Right lobe of liver (tissue), 6 donors: ENCODE results near the gene ZFHX2. TPM values are rescaled to one million over a fixed set of nuclear protein-coding genes. Genes with fewer than 3 reads are reported as not detected.

ENCODE experiments used
- ATAC-seq, 4 donors: fragments of 200-7000 bp; cut with Tn5 transposase; one replicate each; pipeline ENCODE4 v1.9.1; 2020; ENCODE audit warnings: mild to moderate bottlenecking in 4 of 4, moderate library complexity in 4 of 4
- DNase-seq, 3 donors: peaks; one replicate each; pipeline ENCODE4 v3.0.0-alpha.2; 2020
- H3K27ac ChIP-seq, 3 donors: fragments of 200-600 bp; one replicate each; pipeline ENCODE4 v1.8.0; 2022
- H3K27me3 ChIP-seq, 2 donors: fragments of 200-600 bp; one replicate each; pipeline ENCODE4 v1.8.0; 2022
- H3K36me3 ChIP-seq, 4 donors: fragments of 200-600 bp; sonication (generic) in 1 of 4; one replicate each; pipeline versions ENCODE4 v1.5.1 to v1.8.0; 2017 to 2022; ENCODE audit warnings: control low read depth in 1 of 4
- H3K4me1 ChIP-seq, 4 donors: fragments of 200-600 bp; sonication (generic) in 1 of 4; one replicate each; pipeline versions ENCODE4 v1.5.1 to v1.8.0; 2017 to 2022; ENCODE audit warnings: control low read depth in 1 of 4
- H3K4me3 ChIP-seq, 3 donors: fragments of 200-600 bp; one replicate each; pipeline ENCODE4 v1.8.0; 2022
- H3K9me3 ChIP-seq, 4 donors: fragments of 200-600 bp; sonication (generic) in 1 of 4; one replicate each; pipeline versions ENCODE4 v1.5.1 to v1.8.0; 2017 to 2022; ENCODE audit warnings: control low read depth in 1 of 4
- CTCF ChIP-seq, 4 donors: fragments of 200-600 bp in 3 of 4; fragments of 450-650 bp in 1 of 4; IDR thresholded peaks; one replicate each; pipeline versions ENCODE4 v1.5.1 to v1.8.0; 2016 to 2022; ENCODE audit warnings: antibody characterized with exemption in 4 of 4, mild to moderate bottlenecking in 2 of 4
- POLR2A ChIP-seq: fragments of 450-650 bp; IDR thresholded peaks from one replicate; pipeline ENCODE4 v1.6.1; 2017; ENCODE audit warnings: antibody characterized with exemption, mild to moderate bottlenecking
- WGBS: methylation state at CpG from one replicate; pipeline ENCODE4 v1.1.6; 2018; ENCODE audit warnings: low coverage, low lambda C conversion rate; ENCODE audit not compliant: insufficient coverage; ENCODE audit errors: missing lambda C conversion rate; 5-methylcytosine and 5-hydroxymethylcytosine counted together
- intact Hi-C, 2 donors: fragments of 100-400 bp; cut with DNase I; formaldehyde crosslinking; loops; one replicate each; pipeline versions ENCODE4 v1.11.2 to v1.14.1; 2022
- total RNA-seq, 6 experiments: library from RNA; depleted of rRNA in 2 of 6; stranded (reverse); fragments of >200 nt in 2 of 6; fragmentation: NEBNext Ultra II Directional in 3 of 6; extraction: Animal tissue kit (Norgen Biotek cat#: 25700) in 3 of 6; gene quantifications; one replicate each; pipeline versions ENCODE4 v1.1.0 to v1.2.4, GENCODE V29; 2016 to 2023
- donor health status: DM: no; HTN: yes; CAD: no.
- donor health status: DM: no; HTN: no; CAD: no.
- donor health status: DM: no; HTN: no; CAD: no.
- donor health status: DM: no; HTN: yes; CAD: no.
- donor health status: DM: no; HTN: yes; CAD: no.

Gene ZFHX2
- total RNA-seq, 6 experiments from 2014 or later, result 0.33 to 0.83 (median 0.47) TPM

GRCh38 chr14:23557946-23558345 is 6.4 kb upstream of the ZFHX2 start:
- H3K36me3 ChIP-seq, result peaks cover 0 to 18% (median 0%) of the 10 kb centered on the region in 4 donors
- H3K4me3 ChIP-seq, result no peak overlapping the region
- H3K27ac ChIP-seq, result no peak overlapping the region
- WGBS, result no CpG with 5 or more reads among the region's 1 CpG
- no peaks in the 10 kb centered on the region for H3K27me3 ChIP-seq
- DNase-seq, result no peak
- no peaks in the 10 kb centered on the region for H3K9me3 ChIP-seq
- TF ChIP-seq CTCF (IDR thresholded peaks at IDR 0.05), result no peak
- no peak for TF ChIP-seq POLR2A
- intact Hi-C loops, result no loop called here
- peaks cover 0 to 11% (median 3%) of the 10 kb centered on the region in 4 donors for H3K4me1 ChIP-seq
- no peak for ATAC-seq

GRCh38 chr14:23557521-23557920 is 6.0 kb upstream of the ZFHX2 start:
- no peak overlapping the region for H3K4me3 ChIP-seq
- no peak for ATAC-seq
- DNase-seq, result no peak
- intact Hi-C loops, result no loop called here
- H3K4me1 ChIP-seq, result peaks cover 0 to 11% (median 3%) of the 10 kb centered on the region in 4 donors
- TF ChIP-seq CTCF (IDR thresholded peaks at IDR 0.05), result no peak
- TF ChIP-seq POLR2A, result no peak
- H3K27me3 ChIP-seq, result no peaks in the 10 kb centered on the region
- H3K27ac ChIP-seq, result no peak overlapping the region
- H3K9me3 ChIP-seq, result no peaks in the 10 kb centered on the region
- WGBS, result 41% methylated on average over 2 of the region's 2 CpGs
- H3K36me3 ChIP-seq, result peaks cover 0 to 18% (median 0%) of the 10 kb centered on the region in 4 donors

GRCh38 chr14:23556700-23557440 is 5.3 kb upstream of the ZFHX2 start:
- WGBS, result 13% methylated on average over 3 of the region's 17 CpGs
- Histone ChIP-seq H3K4me1 (peaks cover 0 to 11% (median 3%) of the 10 kb centered on the region in 4 donors), H3K27me3 (no peaks in the 10 kb centered on the region), H3K36me3 (peaks cover 0 to 16% (median 0%) of the 10 kb centered on the region in 4 donors), H3K4me3 (peak overlapping the region; percentile 72 to 99 (median 90)), H3K27ac (peak overlapping the region; percentile 89 to 95 (median 93)), H3K9me3 (no peaks in the 10 kb centered on the region)
- ATAC-seq (no peak), DNase-seq (no peak)
- intact Hi-C loops, result no loop called here
- TF ChIP-seq CTCF (IDR thresholded peaks at IDR 0.05) (no peak), POLR2A (no peak)

GRCh38 chr14:23555882-23556699 is 4.5 kb upstream of the ZFHX2 start, which contains the start of gene THTPA:
Gene THTPA, plus strand, starts transcription at chr14:23556271. Its CDS starts 487 bp downstream, at chr14:23556758.
- Histone ChIP-seq H3K4me3 (peak within 1 kb of the TSS; percentile 72 to 99 (median 90)), H3K36me3 (peaks cover 0 to 12% (median 0%) of the 10 kb centered on the region in 4 donors), H3K4me1 (peaks cover 0 to 11% (median 3%) of the 10 kb centered on the region in 4 donors), H3K27ac (peak within 1 kb of the TSS; percentile 89 to 95 (median 93)), H3K27me3 (no peaks in the 10 kb centered on the region), H3K9me3 (no peaks in the 10 kb centered on the region)
- DNase-seq (peak; percentile 96 to 97 (median 97)), ATAC-seq (peak; percentile 87 to 92 (median 92))
- intact Hi-C loops, result no loop called here
- WGBS, result 0% methylated on average over 9 of the region's 54 CpGs
- no peak for TF ChIP-seq CTCF (IDR thresholded peaks at IDR 0.05)
- TF ChIP-seq POLR2A, result no peak
